ENCODE data around the gene SPRR3.

SPRR3 gene

GRCh38 chr1:153040950-153041631 is 39.5 kb downstream of the SPRR3 start, which contains the start of gene SPRR2D:
Gene SPRR2D (minus strand): TSS chr1:153041120. CDS start chr1:153040346, 774 bp downstream.
- ATAC-seq (replicated peaks) = no peak
- Mint-ChIP-seq H3K4me3 (no peak within 1 kb of the TSS), H3K27ac (no peak within 1 kb of the TSS), H3K36me3 (no peaks in the 10 kb centered on the region), H3K27me3 (peaks cover 58 to 71% of the 10 kb centered on the region in 2 donors), H3K9me3 (peaks cover 3 to 4% of the 10 kb centered on the region in 2 donors), H3K4me1 (no peaks in the 10 kb centered on the region)
- DNase-seq = no peak

GRCh38 chr1:153049211-153049610 is 47.7 kb downstream of the SPRR3 start:
- Mint-ChIP-seq H3K4me3 (no peak overlapping the region), H3K36me3 (no peaks in the 10 kb centered on the region), H3K27me3 (peaks cover 55 to 65% of the 10 kb centered on the region in 2 donors), H3K9me3 (peaks cover 5 to 11% of the 10 kb centered on the region in 2 donors), H3K27ac (no peak overlapping the region), H3K4me1 (no peaks in the 10 kb centered on the region)
- DNase-seq (no peak), ATAC-seq (replicated peaks) (no peak)

Data from stimulated activated naive B cell treated with anti-CD40 and anti-IgM and Interleukin-4, amounts not matched to agents 10 μg/mL and 1 μg/mL and 100 μg/mL, for 72 hours (primary cell).